ENCODE measurements around the gene POLR2E.

POLR2E gene

DNA sequence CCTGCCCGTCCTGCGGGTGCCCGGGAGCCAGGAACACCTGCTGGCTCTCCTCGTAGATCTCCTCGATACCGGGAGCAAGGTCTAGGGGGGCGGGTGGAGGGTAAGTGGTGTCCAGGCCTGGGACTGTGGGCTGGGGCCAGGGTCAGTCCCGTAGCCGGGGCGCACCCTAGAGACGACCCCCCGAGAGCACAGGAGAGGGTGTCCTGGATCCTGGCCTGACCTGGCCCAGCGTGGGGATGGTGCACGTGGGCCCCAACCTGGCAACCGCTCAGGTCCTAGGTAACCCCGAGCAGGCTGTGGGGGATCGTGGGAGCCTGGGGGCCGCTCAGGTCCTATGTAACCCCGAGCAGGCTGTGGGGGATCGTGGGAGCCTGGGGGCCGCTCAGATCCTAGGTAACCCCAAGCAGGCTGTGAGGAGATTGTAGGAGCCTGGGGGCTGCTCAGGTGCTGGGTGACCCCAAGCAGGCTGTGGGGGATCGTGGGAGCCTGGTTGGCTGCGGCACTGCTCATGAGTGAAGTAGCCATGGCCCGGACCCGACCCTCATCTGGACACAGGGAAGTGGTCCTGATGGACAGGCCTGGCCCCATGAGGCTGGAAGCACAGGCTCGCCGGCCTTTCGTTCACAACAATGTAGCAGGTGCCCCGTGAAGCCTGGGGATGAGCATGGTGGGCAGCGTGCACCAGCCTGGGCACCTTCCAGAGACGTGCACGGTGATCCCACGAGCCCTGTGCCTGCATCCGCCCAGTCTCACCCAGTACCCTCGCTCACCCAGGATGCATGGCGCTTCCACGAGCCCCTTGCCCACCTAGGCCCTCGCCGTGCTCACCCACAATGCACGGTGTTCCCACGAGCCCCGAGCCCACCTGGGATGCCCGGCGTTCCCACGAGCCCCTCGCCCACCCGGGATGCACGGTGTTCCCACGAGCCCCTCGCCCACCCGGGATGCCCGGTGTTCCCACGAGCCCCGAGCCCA lies 14.8 kb upstream of the POLR2E start:
- no peak for DNase-seq

DNA sequence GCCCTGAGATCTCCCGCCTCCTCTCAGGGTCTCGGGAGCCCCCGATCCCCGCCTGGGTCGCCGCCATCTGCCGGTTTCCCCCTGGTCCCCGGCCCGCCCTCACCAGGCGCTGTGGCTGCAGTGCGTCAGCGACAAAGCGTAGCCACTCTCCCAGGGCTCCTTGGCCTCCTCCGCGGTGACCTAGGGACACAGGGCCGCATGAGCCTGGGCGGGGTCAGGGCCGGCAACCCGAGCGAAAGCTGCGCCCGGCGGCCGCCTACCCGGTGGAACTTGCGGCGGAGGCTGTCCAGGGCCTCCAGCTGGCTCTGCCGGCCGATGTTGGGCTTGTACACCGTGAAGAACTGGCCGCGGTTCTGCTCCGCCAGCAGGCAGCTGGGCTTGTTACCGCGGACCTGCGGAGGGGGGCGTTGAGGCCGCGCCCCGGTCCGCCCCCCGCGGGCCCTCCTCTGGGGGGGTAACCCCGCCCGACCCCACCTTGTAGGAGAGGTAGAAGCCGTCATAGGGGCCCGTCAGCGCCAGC lies 13.9 kb upstream of the POLR2E start:
- DNase-seq: no peak

DNA sequence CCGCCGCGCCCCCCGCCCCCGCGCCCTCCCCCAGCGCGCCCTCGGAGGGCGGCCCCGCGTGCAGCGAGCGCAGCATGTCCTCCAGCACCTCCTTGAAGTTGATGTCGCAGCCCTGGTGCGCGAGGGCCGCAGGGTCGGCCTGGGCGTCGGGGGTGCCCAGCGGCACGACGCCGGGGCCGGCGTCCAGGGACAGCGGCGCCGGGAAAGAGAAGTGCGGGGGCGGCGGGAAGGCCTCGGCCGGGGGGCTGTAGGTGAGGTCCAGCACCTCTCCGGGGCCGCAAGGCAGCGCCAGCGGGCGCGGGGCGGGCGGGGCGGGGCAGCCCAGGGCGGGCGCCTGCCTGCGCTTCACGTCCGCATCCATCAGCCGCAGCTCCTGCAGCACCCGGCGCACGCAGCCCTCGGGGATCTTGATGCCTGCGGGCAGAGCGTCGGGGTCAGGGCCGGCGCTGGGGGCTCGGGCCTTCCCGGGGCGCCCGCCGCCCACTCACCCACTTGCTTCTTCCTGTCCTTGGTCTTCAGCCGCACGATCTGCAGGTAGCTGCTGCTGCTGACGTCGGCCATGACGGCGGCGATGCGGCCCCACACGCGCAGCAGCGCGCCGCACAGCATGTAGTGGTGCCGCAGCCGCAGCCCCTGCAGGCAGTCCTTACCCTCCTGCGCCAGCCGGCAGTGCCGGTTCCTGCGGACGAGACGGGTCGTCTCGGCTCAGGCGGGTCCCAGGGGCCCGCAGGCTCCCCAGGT lies 13.3 kb upstream of the POLR2E start:
- DNase-seq: no peak

GRCh38 chr19:1107661-1108261 lies 12.6 kb upstream of the POLR2E start:
- DNase-seq: no peak

GRCh38 chr19:1106841-1107660 lies 11.9 kb upstream of the POLR2E start:
- DNase-seq: no peak

DNA sequence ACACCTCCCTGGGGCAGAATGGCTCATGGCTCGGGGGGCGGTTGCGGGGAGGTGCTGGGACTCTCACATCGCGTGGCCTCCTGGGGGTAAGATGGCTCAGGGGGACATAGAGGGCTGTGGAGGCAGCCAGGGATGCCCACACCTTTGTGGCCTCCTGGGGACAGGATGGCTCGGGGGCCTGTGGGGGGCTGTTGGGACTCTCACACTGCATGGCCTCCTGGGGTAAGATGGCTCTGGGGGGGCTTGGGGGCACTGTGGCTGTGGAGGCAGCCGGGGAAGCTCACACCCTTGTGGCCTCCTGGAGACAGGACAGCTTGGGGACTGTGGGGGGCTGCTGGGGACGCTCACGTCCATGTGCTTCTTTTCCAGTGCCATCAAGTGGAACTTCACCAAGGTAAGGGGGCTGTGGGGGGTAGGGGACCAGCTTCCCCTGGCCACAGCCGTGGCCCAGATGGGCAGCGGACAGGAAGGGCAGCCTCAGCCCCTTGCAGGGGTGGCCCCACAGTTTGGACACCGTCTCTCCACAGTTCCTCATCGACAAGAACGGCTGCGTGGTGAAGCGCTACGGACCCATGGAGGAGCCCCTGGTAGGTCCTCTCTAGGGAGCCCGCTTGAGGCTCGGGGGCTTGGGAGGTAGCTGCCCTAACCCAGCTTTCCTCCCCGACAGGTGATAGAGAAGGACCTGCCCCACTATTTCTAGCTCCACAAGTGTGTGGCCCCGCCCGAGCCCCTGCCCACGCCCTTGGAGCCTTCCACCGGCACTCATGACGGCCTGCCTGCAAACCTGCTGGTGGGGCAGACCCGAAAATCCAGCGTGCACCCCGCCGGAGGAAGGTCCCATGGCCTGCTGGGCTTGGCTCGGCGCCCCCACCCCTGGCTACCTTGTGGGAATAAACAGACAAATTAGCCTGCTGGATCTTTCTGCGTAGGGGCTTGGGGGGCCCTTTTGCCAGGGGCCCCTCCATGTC lies 11.0 kb upstream of the POLR2E start:
- DNase-seq: no peak

DNA sequence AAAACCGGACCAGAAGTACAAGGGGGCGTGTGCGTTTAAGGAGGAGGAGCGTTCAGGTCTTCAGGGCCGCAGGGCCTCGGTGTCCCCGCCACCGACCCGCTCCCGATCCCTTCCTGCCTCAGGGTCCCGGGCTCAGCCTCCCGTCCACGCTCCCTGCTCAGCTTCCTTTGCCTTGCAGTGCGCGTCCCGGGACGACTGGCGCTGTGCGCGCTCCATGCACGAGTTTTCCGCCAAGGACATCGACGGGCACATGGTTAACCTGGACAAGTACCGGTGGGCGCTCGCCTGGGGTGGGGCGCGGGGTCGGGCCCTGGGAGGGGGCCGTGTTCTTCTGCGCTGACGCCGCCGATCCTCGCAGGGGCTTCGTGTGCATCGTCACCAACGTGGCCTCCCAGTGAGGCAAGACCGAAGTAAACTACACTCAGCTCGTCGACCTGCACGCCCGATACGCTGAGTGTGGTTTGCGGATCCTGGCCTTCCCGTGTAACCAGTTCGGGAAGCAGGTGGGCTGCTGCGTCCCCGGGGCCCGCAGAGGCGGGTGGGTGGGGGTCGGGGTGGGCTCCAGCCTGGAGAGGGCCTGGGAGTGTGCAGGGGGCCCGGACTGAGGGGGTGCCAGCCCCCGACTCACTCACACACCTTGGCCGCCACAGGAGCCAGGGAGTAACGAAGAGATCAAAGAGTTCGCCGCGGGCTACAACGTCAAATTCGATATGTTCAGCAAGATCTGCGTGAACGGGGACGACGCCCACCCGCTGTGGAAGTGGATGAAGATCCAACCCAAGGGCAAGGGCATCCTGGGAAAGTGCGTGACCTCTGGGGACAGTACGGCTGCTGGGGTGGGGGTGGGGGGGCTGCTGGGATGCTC lies 10.1 kb upstream of the POLR2E start:
- DNase-seq: no peak

GRCh38 chr19:1104311-1105007 lies 9.3 kb upstream of the POLR2E start:
- DNase-seq: peak; percentile 66

DNA sequence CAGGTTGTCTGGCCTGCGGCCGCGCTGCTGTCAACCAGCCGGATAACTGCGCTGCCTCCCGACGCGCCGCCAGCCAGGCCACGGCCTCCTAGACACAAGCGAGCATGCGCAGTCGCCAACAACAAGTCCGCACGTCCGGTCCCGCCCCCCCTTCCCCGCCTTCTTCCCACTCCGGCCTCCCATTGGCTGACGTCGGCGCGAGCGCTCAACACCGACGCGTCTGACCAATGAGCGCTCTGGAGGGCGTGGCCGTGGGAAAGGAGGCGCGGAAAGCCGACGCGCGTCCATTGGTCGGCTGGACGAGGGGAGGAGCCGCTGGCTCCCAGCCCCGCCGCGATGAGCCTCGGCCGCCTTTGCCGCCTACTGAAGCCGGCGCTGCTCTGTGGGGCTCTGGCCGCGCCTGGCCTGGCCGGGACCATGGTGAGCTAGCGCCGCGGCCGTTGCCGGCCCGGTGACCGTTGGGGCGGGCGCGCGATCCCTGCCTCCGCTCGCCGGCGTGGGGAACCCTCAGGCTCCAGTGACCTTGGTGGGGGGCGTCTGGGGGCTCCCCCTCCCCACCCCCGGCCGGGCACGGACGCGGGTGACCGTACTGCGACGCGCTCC lies 8.6 kb upstream of the POLR2E start, which contains the start of gene GPX4:
Gene GPX4, plus strand, starts transcription at position 287 of the 603 bp plus-strand sequence. Its CDS starts 50 bp downstream, at position 337.
- DNase-seq: peak; percentile 99

GRCh38 chr19:1103132-1103707 lies 8.0 kb upstream of the POLR2E start:
- no peak for DNase-seq

DNA sequence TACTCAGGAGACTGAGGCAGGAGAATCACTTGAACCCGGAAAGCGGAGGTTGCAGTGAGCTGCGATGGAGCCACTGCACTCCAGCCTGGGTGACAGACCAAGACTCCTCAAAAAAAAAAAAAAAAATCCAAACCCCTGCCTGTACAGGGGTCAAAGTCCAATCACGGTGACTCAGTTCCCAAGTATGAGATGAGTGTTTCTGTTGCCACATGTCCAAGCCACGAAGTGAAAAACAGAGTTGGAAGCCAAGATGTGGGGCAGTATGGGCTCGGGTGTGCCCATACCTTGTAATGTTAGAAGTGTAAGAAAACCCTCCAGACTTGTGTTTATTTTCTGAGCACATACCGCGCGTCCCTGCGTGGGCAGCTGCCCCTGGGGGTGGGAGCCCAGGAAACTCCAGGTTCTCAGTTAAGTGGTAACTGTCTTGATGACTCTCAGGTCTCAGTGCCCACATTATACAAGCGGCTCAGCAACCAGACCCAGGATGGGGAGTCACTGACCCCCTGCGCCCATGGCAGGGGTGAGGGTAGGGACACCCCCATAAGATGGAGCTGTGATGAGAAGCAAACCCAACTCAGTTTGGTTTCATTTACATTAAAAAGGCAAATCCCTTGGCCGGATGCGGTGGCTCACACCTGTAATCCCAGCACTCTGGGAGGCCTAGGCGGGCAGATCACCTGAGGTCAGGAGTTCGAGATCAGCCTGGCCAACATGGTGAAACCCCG lies 7.4 kb upstream of the POLR2E start:
- no peak for DNase-seq

DNA sequence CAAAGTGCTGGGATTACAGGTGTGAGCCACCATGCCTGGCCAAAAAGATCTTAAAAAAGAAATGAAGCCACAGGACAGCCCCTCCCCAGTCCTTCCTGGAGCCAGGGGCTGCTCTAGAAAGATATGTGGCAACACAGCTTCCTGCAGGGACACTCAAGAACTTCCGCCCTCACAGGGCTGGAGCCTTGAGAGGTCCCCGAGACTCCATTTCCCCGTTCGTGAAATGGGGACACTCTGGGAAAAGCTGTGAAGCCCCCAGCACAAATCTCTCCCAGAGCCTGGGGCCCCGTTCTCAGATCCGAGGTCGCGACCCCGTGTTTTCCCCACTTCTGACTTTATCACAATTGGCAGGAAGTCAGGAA lies 6.1 kb upstream of the POLR2E start:
- DNase-seq: no peak

- no peak for DNase-seq
Measured at GRCh38 chr19:1098177-1099051, 3.2 kb upstream of the POLR2E start.

DNA sequence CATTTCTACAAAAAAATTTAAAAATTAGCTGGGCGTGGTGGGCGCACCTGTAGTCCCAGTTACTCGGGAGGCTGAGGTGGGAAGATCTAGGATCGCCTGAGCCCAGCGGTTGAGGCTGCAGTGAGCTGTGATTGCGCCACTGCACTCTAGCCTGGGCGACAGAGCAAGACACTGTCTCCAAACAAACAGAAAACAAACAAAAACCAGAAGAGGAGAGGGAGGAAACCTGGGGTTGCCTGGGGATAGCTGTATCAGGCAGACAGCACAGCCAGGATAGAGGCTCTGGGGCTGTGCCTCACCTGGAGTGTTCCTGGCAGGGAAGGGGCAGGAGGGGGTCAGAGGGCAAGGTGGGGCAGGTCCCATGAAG lies 2.6 kb upstream of the POLR2E start:
- DNase-seq: no peak

DNA sequence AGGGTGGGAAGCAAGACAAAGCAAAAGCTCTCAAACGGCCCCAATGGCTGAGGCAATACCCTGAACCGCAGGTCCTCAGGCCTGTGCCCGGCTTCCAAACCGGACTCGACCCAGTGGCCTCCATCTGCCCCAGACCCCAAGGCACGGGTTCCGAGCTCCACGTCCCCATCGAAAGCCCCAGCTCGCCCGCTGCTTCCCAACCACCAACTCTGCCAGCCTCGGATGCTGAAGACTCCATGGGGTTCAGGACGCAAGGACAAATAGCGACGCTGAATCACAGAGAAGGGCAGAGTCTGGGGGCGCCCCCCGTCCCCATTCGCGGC lies 559 bp downstream of the POLR2E start:
- no peak for DNase-seq

DNA sequence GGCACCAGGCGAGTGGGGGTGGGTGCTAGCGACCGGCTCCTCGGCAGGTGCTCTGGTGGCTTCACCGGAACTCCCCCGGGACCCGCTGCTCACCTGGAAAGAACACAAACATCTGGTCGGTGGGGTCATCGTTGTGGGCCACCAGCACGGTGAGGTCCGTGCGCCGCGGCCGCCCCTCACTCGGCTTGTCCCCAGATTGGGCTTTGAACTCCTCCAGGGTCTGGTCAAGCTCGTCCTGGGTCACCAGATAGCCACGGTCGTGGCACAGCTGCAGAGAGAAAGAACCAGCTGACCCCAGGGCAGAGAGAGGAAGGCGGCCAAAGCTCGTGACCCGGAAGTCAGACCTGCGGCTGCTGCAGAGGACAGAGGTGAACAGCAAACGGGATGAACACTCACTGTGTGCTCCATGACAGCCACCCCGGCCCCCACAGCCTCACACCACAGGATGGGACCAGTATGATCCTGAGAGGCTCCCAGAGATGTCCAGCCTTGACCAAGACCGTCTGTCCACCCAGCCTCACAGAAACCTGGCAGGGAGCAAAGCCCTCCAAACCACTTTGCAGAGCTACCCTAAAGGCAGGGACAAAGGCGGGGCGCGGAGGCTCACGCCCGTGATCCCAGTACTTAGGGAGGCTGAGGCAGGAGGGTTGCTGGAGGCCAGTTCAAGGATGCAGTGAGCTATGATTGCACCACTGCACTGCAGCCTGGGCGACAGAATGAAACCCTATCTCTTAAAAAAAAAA lies 1.2 kb downstream of the POLR2E start:
- DNase-seq: no peak

Data from NCI-H1105 (cell line).